Activated T-cell treated with anti-CD3 and anti-CD28 coated beads, Interleukin-2, amount 50 U/mL, for 4 hours (primary cell): Measurements from ENCODE around the gene PRSS53. TPM values are rescaled to one million over a fixed set of nuclear protein-coding genes. Genes with fewer than 3 reads are reported as not detected.
"Not testable (repeated sequence)": the region's sequence is repeated elsewhere in the genome, so short reads cannot be mapped to it uniquely, and the experiment has no call there.

ENCODE experiments used
- ATAC-seq, 2 donors: fragments of 200-7000 bp; cut with Tn5 transposase; one replicate each; pipeline ENCODE4 v1.10.0; 2021
- DNase-seq: peaks from one replicate; pipeline ENCODE4 v3.0.0-alpha.2; 2020
- H3K27me3 Mint-ChIP-seq: one replicate; pipeline ENCODE4 v1.8.0; 2021; ENCODE audit warnings: low read depth, mixed read lengths
- H3K36me3 Mint-ChIP-seq: one replicate; pipeline ENCODE4 v1.8.0; 2022; ENCODE audit warnings: mixed read lengths; ENCODE audit not compliant: insufficient read depth
- H3K4me1 Mint-ChIP-seq: one replicate; pipeline ENCODE4 v1.8.0; 2021; ENCODE audit warnings: low read depth, mixed read lengths
- H3K4me3 Mint-ChIP-seq: one replicate; pipeline ENCODE4 v1.8.0; 2021; ENCODE audit warnings: mild to moderate bottlenecking, moderate library complexity, mixed read lengths
- H3K9me3 Mint-ChIP-seq: one replicate; pipeline ENCODE4 v1.8.0; 2021; ENCODE audit warnings: mixed read lengths
- total RNA-seq, 3 donors: library from RNA; stranded (reverse); gene quantifications; one replicate each; pipeline ENCODE4 v1.2.1, GENCODE V29; 2021

Gene PRSS53
- total RNA-seq: 1 to 10 TPM; 4.6 to 5.6 (median 4.9) TPM

- Mint-ChIP-seq H3K4me1 (peaks cover 7% of the 10 kb centered on the region), H3K9me3 (no peaks in the 10 kb centered on the region), H3K4me3 (no peak within 1 kb of the TSS), H3K36me3 (peaks cover 9% of the 10 kb centered on the region), H3K27me3 (no peaks in the 10 kb centered on the region)
- no peak for ATAC-seq
- DNase-seq: no peak
These were observed at the start of gene PRSS53 for GRCh38 chr16:31088459-31089183. TSS of gene PRSS53 (minus strand) at chr16:31088943. CDS start at chr16:31088809, 134 bp downstream.

GRCh38 chr16:31136822-31137499 is 48.2 kb upstream of the PRSS53 start:
- H3K4me1 Mint-ChIP-seq, DNase-seq, H3K27me3 Mint-ChIP-seq, H3K4me3 Mint-ChIP-seq, ATAC-seq, H3K36me3 Mint-ChIP-seq, H3K9me3 Mint-ChIP-seq: not testable (repeated sequence)

- Mint-ChIP-seq H3K27me3 (no peaks in the 10 kb centered on the region), H3K4me1 (no peaks in the 10 kb centered on the region), H3K9me3 (no peaks in the 10 kb centered on the region), H3K4me3 (no peak overlapping the region), H3K36me3 (no peaks in the 10 kb centered on the region)
- DNase-seq: no peak
- ATAC-seq: no peak
These were observed 47.5 kb upstream of the PRSS53 start for GRCh38 chr16:31136287-31136662.

- no peaks in the 10 kb centered on the region for H3K4me1 Mint-ChIP-seq
- no peak for ATAC-seq
These were observed 47.0 kb upstream of the PRSS53 start, which contains the start of gene PRSS8 for GRCh38 chr16:31135535-31136286. TSS of gene PRSS8 (minus strand) at chr16:31135727. CDS start at chr16:31135498, 229 bp downstream.

GRCh38 chr16:31134625-31135534 is 46.1 kb upstream of the PRSS53 start:
- ATAC-seq: no peak
- Mint-ChIP-seq H3K4me1 (no peaks in the 10 kb centered on the region), H3K4me3 (no peak overlapping the region), H3K27me3 (no peaks in the 10 kb centered on the region), H3K36me3 (peaks cover 4% of the 10 kb centered on the region), H3K9me3 (no peaks in the 10 kb centered on the region)
- DNase-seq: no peak

More at GRCh38 chr16:31135535-31136286, 47.0 kb upstream of the PRSS53 start, which contains the start of gene PRSS8:
- Mint-ChIP-seq H3K9me3 (no peaks in the 10 kb centered on the region), H3K27me3 (no peaks in the 10 kb centered on the region), H3K36me3 (peaks cover 3% of the 10 kb centered on the region), H3K4me3 (no peak within 1 kb of the TSS)
- no peak for DNase-seq

- DNase-seq (no peak), ATAC-seq (no peak)
- H3K4me1 Mint-ChIP-seq: no peaks in the 10 kb centered on the region
- H3K27me3 Mint-ChIP-seq: no peaks in the 10 kb centered on the region
- no peak overlapping the region for H3K4me3 Mint-ChIP-seq
- peaks cover 4% of the 10 kb centered on the region for H3K36me3 Mint-ChIP-seq
- H3K9me3 Mint-ChIP-seq: no peaks in the 10 kb centered on the region
These were observed 45.4 kb upstream of the PRSS53 start for GRCh38 chr16:31134091-31134571.

GRCh38 chr16:31133046-31133501 is 44.3 kb upstream of the PRSS53 start:
- Mint-ChIP-seq H3K27me3 (no peaks in the 10 kb centered on the region), H3K36me3 (peaks cover 4% of the 10 kb centered on the region)

GRCh38 chr16:31132303-31132979 is 43.7 kb upstream of the PRSS53 start:
- Mint-ChIP-seq H3K9me3 (no peaks in the 10 kb centered on the region), H3K27me3 (no peaks in the 10 kb centered on the region), H3K36me3 (peaks cover 10% of the 10 kb centered on the region), H3K4me3 (no peak overlapping the region), H3K4me1 (no peaks in the 10 kb centered on the region)
- ATAC-seq (no peak), DNase-seq (no peak)

More at GRCh38 chr16:31133046-31133501, 44.3 kb upstream of the PRSS53 start:
- no peak for ATAC-seq
- Mint-ChIP-seq H3K4me1 (no peaks in the 10 kb centered on the region), H3K4me3 (no peak overlapping the region), H3K9me3 (no peaks in the 10 kb centered on the region)
- no peak for DNase-seq

- Mint-ChIP-seq H3K27me3 (no peaks in the 10 kb centered on the region), H3K9me3 (no peaks in the 10 kb centered on the region), H3K36me3 (peaks cover 10% of the 10 kb centered on the region), H3K4me3 (no peak overlapping the region), H3K4me1 (no peaks in the 10 kb centered on the region)
- no peak for DNase-seq
- no peak for ATAC-seq
These were observed 43.1 kb upstream of the PRSS53 start for GRCh38 chr16:31131841-31132271.

- Mint-ChIP-seq H3K4me1 (no peaks in the 10 kb centered on the region), H3K4me3 (no peak overlapping the region), H3K27me3 (no peaks in the 10 kb centered on the region), H3K9me3 (no peaks in the 10 kb centered on the region), H3K36me3 (peaks cover 10% of the 10 kb centered on the region)
- DNase-seq (no peak), ATAC-seq (no peak)
These were observed 42.7 kb upstream of the PRSS53 start for GRCh38 chr16:31131416-31131815.

GRCh38 chr16:31130899-31131298 is 42.2 kb upstream of the PRSS53 start:
- Mint-ChIP-seq H3K27me3 (no peaks in the 10 kb centered on the region), H3K4me1 (no peaks in the 10 kb centered on the region), H3K4me3 (no peak overlapping the region), H3K36me3 (peaks cover 15% of the 10 kb centered on the region), H3K9me3 (no peaks in the 10 kb centered on the region)
- no peak for DNase-seq
- ATAC-seq: no peak

- DNase-seq (no peak), ATAC-seq (no peak)
- Mint-ChIP-seq H3K36me3 (peaks cover 19% of the 10 kb centered on the region), H3K4me1 (no peaks in the 10 kb centered on the region), H3K4me3 (no peak overlapping the region), H3K27me3 (no peaks in the 10 kb centered on the region), H3K9me3 (no peaks in the 10 kb centered on the region)
These were observed 41.7 kb upstream of the PRSS53 start for GRCh38 chr16:31130336-31130891.
